HEK293 (cell line): ENCODE data around the gene MSI2.

Experiments
- CTCF ChIA-PET: fragments of 350-600 bp; formaldehyde crosslinking; extraction: SDS; loops from one replicate; lab custom pipeline; 2021; ENCODE audit warnings: antibody characterized with exemption; lab: Yijun Ruan, JAX
- POLR2A ChIA-PET: fragments of 300-600 bp; formaldehyde crosslinking; extraction: SDS; loops from one replicate; lab custom pipeline; 2020; ENCODE audit warnings: antibody characterized with exemption, inconsistent platforms; lab: Yijun Ruan, JAX
- H3K27ac ChIP-seq: fragments of 200-500 bp; sonication (Bioruptor generic); 2 replicates; pipeline ENCODE4 v1.5.1; 2014; ENCODE audit warnings: low read depth, low read length, control low read depth, inconsistent platforms; ENCODE audit errors: extremely low read depth
- H3K36me3 ChIP-seq, 2 experiments: fragments of 200-500 bp in 1 of 2; sonication (Bioruptor generic) in 1 of 2; 1 replicate in 1 of 2; 2 replicates in 1 of 2; pipeline ENCODE4 v1.5.1; 2014 to 2017; ENCODE audit warnings: inconsistent platforms in 2 of 2, low read length in 2 of 2; ENCODE audit not compliant: control insufficient read depth in 2 of 2, insufficient read depth in 1 of 2
- H3K4me1 ChIP-seq: fragments of 200-500 bp; sonication (Bioruptor generic); 2 replicates; pipeline ENCODE4 v1.5.1; 2014; ENCODE audit warnings: mild to moderate bottlenecking, low read length, inconsistent platforms; ENCODE audit not compliant: control insufficient read depth, insufficient read depth
- H3K4me3 ChIP-seq: 2 replicates; pipeline ENCODE4 v1.5.1; 2011; ENCODE audit warnings: low read depth, mild to moderate bottlenecking, control low read depth, low read length, moderate library complexity
- H3K9me3 ChIP-seq: fragments of 200-500 bp; sonication (Bioruptor generic); 2 replicates; pipeline ENCODE4 v1.5.1; 2014; ENCODE audit warnings: low read depth, low read length, inconsistent platforms; ENCODE audit not compliant: control insufficient read depth, insufficient read depth
- FEZF1 ChIP-seq: fragments of 450-650 bp; formaldehyde crosslinking; IDR thresholded peaks from 2 replicates; pipeline ENCODE4 v1.5.1; 2016; ENCODE audit warnings: missing biosample characterization, missing genetic modification characterization
- MYNN ChIP-seq: fragments of 450-650 bp; formaldehyde crosslinking; IDR thresholded peaks from 2 replicates; pipeline ENCODE4 v1.5.1; 2016; ENCODE audit warnings: missing biosample characterization, missing genetic modification characterization, borderline replicate concordance
- RBAK ChIP-seq: fragments of 450-650 bp; formaldehyde crosslinking; IDR thresholded peaks from 2 replicates; pipeline ENCODE4 v1.5.1; 2016; ENCODE audit warnings: missing biosample characterization, missing genetic modification characterization
- SP3 ChIP-seq: fragments of 450-650 bp; formaldehyde crosslinking; IDR thresholded peaks from 2 replicates; pipeline ENCODE4 v1.5.1; 2016; ENCODE audit warnings: missing biosample characterization, missing genetic modification characterization
- WT1 ChIP-seq: fragments of 450-650 bp; formaldehyde crosslinking; IDR thresholded peaks from 2 replicates; pipeline ENCODE4 v1.5.1; 2016; ENCODE audit warnings: missing biosample characterization, missing genetic modification characterization
- YY1 ChIP-seq: fragments of 450-650 bp; formaldehyde crosslinking; IDR thresholded peaks from 2 replicates; pipeline ENCODE4 v1.5.1; 2018; ENCODE audit warnings: missing biosample characterization, missing genetic modification characterization
- ZBTB26 ChIP-seq: fragments of 450-650 bp; formaldehyde crosslinking; optimal IDR thresholded peaks from 2 replicates; pipeline ENCODE3; 2016; ENCODE audit warnings: missing biosample characterization, mild to moderate bottlenecking, missing genetic modification characterization
- ZFHX2 ChIP-seq: fragments of 450-650 bp; formaldehyde crosslinking; conservative IDR thresholded peaks from 2 replicates; pipeline ENCODE4 v1.5.1; 2016; ENCODE audit warnings: missing biosample characterization, missing genetic modification characterization
- ZNF175 ChIP-seq: fragments of 450-650 bp; formaldehyde crosslinking; IDR thresholded peaks from 2 replicates; pipeline ENCODE4 v1.5.1; 2016; ENCODE audit warnings: missing biosample characterization, missing genetic modification characterization
- ZNF274 ChIP-seq, 2 experiments: fragments of 200-500 bp in 1 of 2; fragments of 450-650 bp in 1 of 2; sonication (Bioruptor generic) in 1 of 2; formaldehyde crosslinking in 1 of 2; IDR thresholded peaks; 2 replicates each; pipeline versions ENCODE4 v1.5.1 to v1.6.1; 2014 to 2016; ENCODE audit warnings: borderline replicate concordance in 1 of 2, inconsistent platforms in 1 of 2, low read length in 1 of 2, missing biosample characterization in 1 of 2, missing genetic modification characterization in 1 of 2
- ZNF391 ChIP-seq: fragments of 450-650 bp; formaldehyde crosslinking; IDR thresholded peaks from 2 replicates; pipeline ENCODE4 v1.5.1; 2016; ENCODE audit warnings: low read depth, missing biosample characterization, missing genetic modification characterization, borderline replicate concordance
- ZNF558 ChIP-seq: fragments of 450-650 bp; formaldehyde crosslinking; IDR thresholded peaks from 2 replicates; pipeline ENCODE4 v1.5.1; 2016; ENCODE audit warnings: missing biosample characterization, missing genetic modification characterization
- ZNF623 ChIP-seq: fragments of 450-650 bp; formaldehyde crosslinking; IDR thresholded peaks from 2 replicates; pipeline ENCODE4 v1.5.1; 2016; ENCODE audit warnings: missing biosample characterization, missing genetic modification characterization
- ZNF664 ChIP-seq: fragments of 450-650 bp; formaldehyde crosslinking; IDR thresholded peaks from 2 replicates; pipeline ENCODE4 v1.5.1; 2016; ENCODE audit warnings: missing biosample characterization, missing genetic modification characterization
- ZNF837 ChIP-seq: fragments of 450-650 bp; formaldehyde crosslinking; IDR thresholded peaks from 2 replicates; pipeline ENCODE4 v1.5.1; 2016; ENCODE audit warnings: missing biosample characterization, missing genetic modification characterization
- ZSCAN23 ChIP-seq: fragments of 450-650 bp; formaldehyde crosslinking; IDR thresholded peaks from 2 replicates; pipeline ENCODE4 v1.5.1; 2016; ENCODE audit warnings: missing biosample characterization, missing genetic modification characterization
- TF ChIP-seq, protein P1 (sequence below): fragments of 450-650 bp; formaldehyde crosslinking; IDR thresholded peaks from 2 replicates; pipeline ENCODE4 v1.5.1; 2016; ENCODE audit warnings: missing biosample characterization, missing genetic modification characterization

MSI2 gene

DNA sequence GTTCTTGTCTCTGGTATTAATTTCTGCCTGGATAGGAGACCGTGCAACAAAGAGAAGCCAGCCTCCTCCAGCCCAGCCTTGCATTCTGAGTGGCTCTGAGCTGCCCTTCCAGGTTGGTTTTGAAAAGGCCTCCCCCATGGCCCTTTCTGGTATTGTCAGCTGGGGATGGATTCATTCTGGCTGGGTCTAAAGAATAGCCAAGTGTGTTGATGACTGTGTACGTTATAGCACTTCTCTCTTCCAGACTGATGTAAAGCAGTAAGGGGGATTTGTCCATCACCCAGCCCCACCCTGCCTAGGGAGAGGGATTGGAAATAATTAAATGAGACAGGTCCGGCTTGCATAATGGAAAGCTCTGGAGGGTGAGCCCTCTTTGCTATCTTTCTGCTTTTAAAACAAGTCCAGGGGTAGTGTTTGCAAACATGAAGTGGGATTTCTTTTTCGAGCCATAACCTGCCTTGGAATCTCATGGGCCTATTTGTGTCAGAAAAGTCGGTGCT, 146.4 kb downstream of the MSI2 start:
- TF ChIP-seq ZNF391: no peak
- TF ChIP-seq RBAK (tag by site-specific recombination): no peak
- no peak for TF ChIP-seq YY1 (tag by site-specific recombination)
- no peak for TF ChIP-seq ZNF175 (tag by site-specific recombination)
- TF ChIP-seq, all 188 proteins: peak for 0
- ChIA-PET POLR2A (no interaction called here), CTCF (interaction anchor here (0.6 to 3.9 kb wide), 4 partner anchors 11 to 262 kb away, joined by 3 to 31 read pairs (median 4); no protein-coding TSS in a partner anchor)
- Histone ChIP-seq H3K27ac (no peak overlapping the region), H3K36me3 (peaks cover 0 to 28% of the 10 kb centered on the region in 2 experiments; a peak in 2 of 3 replicates), H3K4me3 (no peak overlapping the region), H3K4me1 (peaks cover 14% of the 10 kb centered on the region), H3K9me3 (no peaks in the 10 kb centered on the region)

DNA sequence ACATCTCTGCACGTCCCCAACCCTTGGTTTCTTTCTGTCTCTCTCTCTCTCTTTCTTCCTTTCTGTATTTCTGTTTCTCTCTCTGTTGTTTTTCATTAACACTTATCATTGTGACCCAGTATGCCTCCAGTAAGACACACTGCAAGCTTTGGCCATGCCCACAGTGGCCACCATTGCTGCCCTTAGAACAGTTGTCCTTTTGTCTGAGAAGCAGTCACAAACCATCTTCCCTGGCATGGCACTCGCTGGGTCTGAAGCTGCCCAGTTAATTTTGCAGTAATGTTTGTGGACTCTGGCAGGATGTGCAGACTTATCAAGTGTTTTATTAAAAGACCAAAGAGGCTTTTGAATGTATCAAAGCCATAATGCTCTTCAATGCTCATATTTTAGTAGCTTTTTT, 146.9 kb downstream of the MSI2 start:
- TF ChIP-seq ZNF623 (tag by site-specific recombination) (no peak), ZNF837 (no peak), FEZF1 (no peak), ZNF558 (no peak), ZFHX2 (no peak)
- H3K4me3 ChIP-seq: no peak overlapping the region
- H3K9me3 ChIP-seq: no peaks in the 10 kb centered on the region
- CTCF ChIA-PET: interaction anchor here (0.6 to 3.9 kb wide), 6 partner anchors 9 to 262 kb away, joined by 3 to 31 read pairs (median 4); no protein-coding TSS in a partner anchor
- POLR2A ChIA-PET: no interaction called here
- peaks cover 0 to 28% of the 10 kb centered on the region in 2 experiments; a peak in 2 of 3 replicates for H3K36me3 ChIP-seq
- H3K27ac ChIP-seq: no peak overlapping the region
- peaks cover 19% of the 10 kb centered on the region for H3K4me1 ChIP-seq

- Histone ChIP-seq H3K4me1 (peaks cover 25% of the 10 kb centered on the region), H3K36me3 (peaks cover 0 to 28% of the 10 kb centered on the region in 2 experiments; a peak in 2 of 3 replicates), H3K9me3 (no peaks in the 10 kb centered on the region), H3K4me3 (no peak overlapping the region), H3K27ac (no peak overlapping the region)
- POLR2A ChIA-PET: no interaction called here
- TF ChIP-seq ZNF664 (tag by site-specific recombination) (peak; percentile 16; the same call in 1 of the 2 replicates), WT1 (tag by site-specific recombination) (no peak)
- CTCF ChIA-PET: interaction anchor here (0.6 to 3.9 kb wide), 5 partner anchors 32 to 268 kb away, joined by 3 to 31 read pairs (median 4); no protein-coding TSS in a partner anchor
These were observed 147.8 kb downstream of the MSI2 start for GRCh38 chr17:57404073-57404472.

DNA sequence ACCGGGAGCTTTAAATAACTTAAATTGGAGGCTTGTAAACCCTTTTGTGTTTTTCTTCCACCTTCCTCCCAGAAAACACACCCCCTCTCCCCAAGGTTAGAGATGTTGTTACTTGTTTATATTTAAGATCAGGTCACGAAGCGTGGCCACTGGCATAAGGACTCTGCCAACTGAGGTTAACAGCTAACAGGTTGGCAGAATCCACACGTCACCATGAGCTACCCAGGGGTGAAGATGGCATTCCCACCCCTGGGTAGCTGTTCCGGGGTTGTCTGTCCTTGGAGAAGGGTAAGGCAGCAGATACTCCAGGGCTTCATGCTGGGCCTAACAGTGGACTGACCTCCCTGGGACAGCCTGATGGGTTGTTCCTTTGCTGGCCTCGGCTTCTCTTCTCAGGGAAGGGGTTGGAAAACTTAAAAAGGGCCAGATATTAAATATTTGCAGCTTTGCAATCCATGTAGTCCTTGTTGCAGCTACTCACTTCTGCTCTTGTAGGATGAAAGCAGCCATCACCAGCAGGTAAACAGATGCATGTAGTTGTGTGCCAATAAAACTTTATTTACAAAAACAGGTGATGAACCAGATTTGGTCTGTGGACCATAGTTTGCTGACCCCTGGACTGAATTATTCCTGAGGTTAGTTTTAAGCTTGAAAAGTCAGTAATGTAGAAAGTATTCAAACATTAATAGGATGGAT, 148.6 kb downstream of the MSI2 start:
- Histone ChIP-seq H3K4me3 (no peak overlapping the region), H3K4me1 (peaks cover 25% of the 10 kb centered on the region), H3K27ac (no peak overlapping the region), H3K36me3 (peaks cover 0 to 28% of the 10 kb centered on the region in 2 experiments; a peak in 2 of 3 replicates), H3K9me3 (no peaks in the 10 kb centered on the region)
- TF ChIP-seq, protein P1, sequence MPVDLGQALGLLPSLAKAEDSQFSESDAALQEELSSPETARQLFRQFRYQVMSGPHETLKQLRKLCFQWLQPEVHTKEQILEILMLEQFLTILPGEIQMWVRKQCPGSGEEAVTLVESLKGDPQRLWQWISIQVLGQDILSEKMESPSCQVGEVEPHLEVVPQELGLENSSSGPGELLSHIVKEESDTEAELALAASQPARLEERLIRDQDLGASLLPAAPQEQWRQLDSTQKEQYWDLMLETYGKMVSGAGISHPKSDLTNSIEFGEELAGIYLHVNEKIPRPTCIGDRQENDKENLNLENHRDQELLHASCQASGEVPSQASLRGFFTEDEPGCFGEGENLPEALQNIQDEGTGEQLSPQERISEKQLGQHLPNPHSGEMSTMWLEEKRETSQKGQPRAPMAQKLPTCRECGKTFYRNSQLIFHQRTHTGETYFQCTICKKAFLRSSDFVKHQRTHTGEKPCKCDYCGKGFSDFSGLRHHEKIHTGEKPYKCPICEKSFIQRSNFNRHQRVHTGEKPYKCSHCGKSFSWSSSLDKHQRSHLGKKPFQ (tag by site-specific recombination): no peak
- TF ChIP-seq ZSCAN23 (tag by site-specific recombination) (no peak), ZNF274 (IDR thresholded peaks at IDR 0.05; ENCODE audit: low read length) (no peak), ZNF274 (tag by site-specific recombination; IDR thresholded peaks at IDR 0.05; ENCODE audit: borderline replicate concordance) (no peak), SP3 (tag by site-specific recombination) (no peak), ZBTB26 (tag by site-specific recombination) (no peak), MYNN (tag by site-specific recombination) (no peak)
- POLR2A ChIA-PET: no interaction called here
- CTCF ChIA-PET: interaction anchor here (0.6 to 3.9 kb wide), 6 partner anchors 66 to 806 kb away, joined by 3 to 31 read pairs (median 4); no protein-coding TSS in a partner anchor
